RWPE2 (cell line): ENCODE results near the gene DDX17.

ENCODE experiments used
- ATAC-seq: fragments of 200-7000 bp; cut with Tn5 transposase; 3 replicates; pipeline ENCODE4 v1.9.1; 2021; ENCODE audit warnings: low read depth
- DNase-seq: peaks from one replicate; pipeline ENCODE4 v3.0.0-alpha.2; 2020; ENCODE audit warnings: low spot score
- H3K27ac ChIP-seq: fragments of 450-650 bp; 2 replicates; pipeline ENCODE4 v1.5.1; 2017; ENCODE audit warnings: mild to moderate bottlenecking; ENCODE audit not compliant: poor library complexity, severe bottlenecking
- H3K27me3 ChIP-seq: fragments of 250-450 bp; sonication (Bioruptor Pico); 2 replicates; pipeline ENCODE4 v1.5.1; 2021; ENCODE audit warnings: mild to moderate bottlenecking, moderate library complexity; ENCODE audit not compliant: insufficient read depth, poor library complexity, severe bottlenecking
- H3K36me3 ChIP-seq: fragments of 250-450 bp; sonication (Bioruptor Pico); 2 replicates; pipeline ENCODE4 v1.5.1; 2020; ENCODE audit warnings: low read depth, mild to moderate bottlenecking, moderate library complexity
- H3K4me1 ChIP-seq: fragments of 250-450 bp; sonication (Bioruptor Pico); 2 replicates; pipeline ENCODE4 v1.5.1; 2021; ENCODE audit warnings: mild to moderate bottlenecking, moderate library complexity; ENCODE audit not compliant: insufficient read depth, poor library complexity, severe bottlenecking
- H3K4me3 ChIP-seq: fragments of 250-450 bp; sonication (Bioruptor Pico); 2 replicates; pipeline ENCODE4 v1.5.1; 2021; ENCODE audit warnings: mild to moderate bottlenecking, moderate library complexity; ENCODE audit not compliant: severe bottlenecking
- H3K9me3 ChIP-seq: fragments of 250-450 bp; sonication (Bioruptor Pico); 2 replicates; pipeline ENCODE4 v1.5.1; 2021; ENCODE audit warnings: mild to moderate bottlenecking, moderate library complexity; ENCODE audit not compliant: severe bottlenecking
- TF ChIP-seq, protein P1 (sequence below): fragments of 450-650 bp; IDR thresholded peaks from one replicate; pipeline ENCODE4 v1.5.1; 2017; ENCODE audit warnings: mild to moderate bottlenecking, moderate library complexity; ENCODE audit not compliant: poor library complexity, severe bottlenecking

DDX17 gene

DNA sequence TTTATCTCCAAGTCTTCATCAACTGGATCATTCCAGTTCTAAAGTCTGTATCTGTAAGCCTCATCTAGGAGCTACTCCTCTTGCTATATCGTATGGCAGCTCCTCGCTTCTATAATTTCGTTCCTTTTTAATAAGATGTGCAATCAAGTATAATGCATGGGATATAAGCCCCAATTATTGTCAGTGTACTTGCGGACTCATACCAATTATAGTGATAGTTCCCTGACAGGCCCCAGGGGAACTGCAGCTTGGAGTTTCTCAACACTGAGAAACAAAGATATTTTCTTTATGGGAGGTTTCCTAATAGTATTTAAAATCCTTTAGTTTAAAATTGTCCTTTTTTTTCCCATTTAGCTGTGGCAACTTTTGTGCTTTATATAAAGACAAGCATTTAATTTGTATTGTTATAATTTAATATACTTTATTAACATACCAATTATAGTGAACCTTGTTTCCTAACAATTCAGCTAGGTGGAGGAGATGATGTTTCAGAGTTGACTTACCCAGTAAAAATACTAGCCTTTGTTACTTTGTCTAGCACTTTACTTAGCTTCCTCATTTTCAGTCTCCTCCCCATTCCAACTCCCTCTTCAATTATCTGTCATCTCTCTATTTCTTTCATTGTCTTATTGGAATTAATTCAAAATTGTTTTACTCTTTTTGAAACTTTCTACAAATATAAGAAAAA, 25.3 kb upstream of the DDX17 start:
- H3K27me3 ChIP-seq, result no peaks in the 10 kb centered on the region
- DNase-seq (no peak), ATAC-seq (no peak)
- H3K9me3 ChIP-seq, result no peaks in the 10 kb centered on the region
- H3K4me3 ChIP-seq, result no peak overlapping the region
- TF ChIP-seq, protein P1, sequence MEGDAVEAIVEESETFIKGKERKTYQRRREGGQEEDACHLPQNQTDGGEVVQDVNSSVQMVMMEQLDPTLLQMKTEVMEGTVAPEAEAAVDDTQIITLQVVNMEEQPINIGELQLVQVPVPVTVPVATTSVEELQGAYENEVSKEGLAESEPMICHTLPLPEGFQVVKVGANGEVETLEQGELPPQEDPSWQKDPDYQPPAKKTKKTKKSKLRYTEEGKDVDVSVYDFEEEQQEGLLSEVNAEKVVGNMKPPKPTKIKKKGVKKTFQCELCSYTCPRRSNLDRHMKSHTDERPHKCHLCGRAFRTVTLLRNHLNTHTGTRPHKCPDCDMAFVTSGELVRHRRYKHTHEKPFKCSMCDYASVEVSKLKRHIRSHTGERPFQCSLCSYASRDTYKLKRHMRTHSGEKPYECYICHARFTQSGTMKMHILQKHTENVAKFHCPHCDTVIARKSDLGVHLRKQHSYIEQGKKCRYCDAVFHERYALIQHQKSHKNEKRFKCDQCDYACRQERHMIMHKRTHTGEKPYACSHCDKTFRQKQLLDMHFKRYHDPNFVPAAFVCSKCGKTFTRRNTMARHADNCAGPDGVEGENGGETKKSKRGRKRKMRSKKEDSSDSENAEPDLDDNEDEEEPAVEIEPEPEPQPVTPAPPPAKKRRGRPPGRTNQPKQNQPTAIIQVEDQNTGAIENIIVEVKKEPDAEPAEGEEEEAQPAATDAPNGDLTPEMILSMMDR, result no peak
- H3K36me3 ChIP-seq, result no peaks in the 10 kb centered on the region
- no peaks in the 10 kb centered on the region for H3K4me1 ChIP-seq
- H3K27ac ChIP-seq, result no peak overlapping the region

DNA sequence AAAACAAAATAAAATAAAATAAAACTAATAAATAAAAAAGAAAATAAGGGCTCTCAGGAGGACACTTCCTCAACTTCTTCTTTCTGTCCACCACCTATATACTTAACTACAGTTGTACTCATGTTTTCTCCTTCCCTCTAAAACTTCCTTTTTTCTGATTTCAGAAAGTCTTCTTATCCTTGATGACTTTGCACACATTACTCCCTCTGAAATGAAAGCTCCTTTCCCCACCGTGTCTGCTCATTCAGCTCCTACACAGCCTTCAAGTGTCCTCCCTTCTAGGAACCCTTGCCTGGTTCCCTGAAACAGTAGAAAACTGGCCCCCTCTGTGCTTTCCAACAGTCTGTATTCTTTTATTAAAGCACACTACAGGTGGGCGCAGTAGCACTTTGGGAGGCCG, 18.3 kb upstream of the DDX17 start:
- no peaks in the 10 kb centered on the region for H3K9me3 ChIP-seq
- H3K27me3 ChIP-seq, result no peaks in the 10 kb centered on the region
- H3K4me1 ChIP-seq, result no peaks in the 10 kb centered on the region
- TF ChIP-seq, protein P1, result no peak
- H3K27ac ChIP-seq, result no peak overlapping the region
- DNase-seq, result no peak
- H3K4me3 ChIP-seq, result no peak overlapping the region
- no peaks in the 10 kb centered on the region for H3K36me3 ChIP-seq
- ATAC-seq, result no peak

DNA sequence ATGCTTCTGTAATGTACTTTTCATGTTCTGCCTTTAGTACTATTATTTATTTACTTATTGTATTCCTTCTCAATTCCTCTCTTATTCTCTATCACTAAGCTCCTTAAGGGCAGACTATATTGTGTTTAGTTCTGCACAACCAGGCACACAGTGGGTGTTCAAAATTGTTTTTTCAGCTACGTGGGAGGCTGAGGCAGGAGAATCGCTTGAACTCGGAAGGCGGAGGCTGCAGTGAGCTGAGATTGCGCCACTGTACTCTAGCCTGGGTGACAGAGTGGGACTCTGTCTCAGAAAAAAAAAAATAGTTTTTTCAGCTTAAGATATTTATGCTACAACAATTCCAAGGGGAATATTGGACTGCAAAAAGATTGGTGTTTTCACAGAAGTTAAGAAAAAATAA, 17.4 kb upstream of the DDX17 start:
- no peaks in the 10 kb centered on the region for H3K9me3 ChIP-seq
- no peaks in the 10 kb centered on the region for H3K27me3 ChIP-seq
- no peaks in the 10 kb centered on the region for H3K4me1 ChIP-seq
- H3K36me3 ChIP-seq, result no peaks in the 10 kb centered on the region
- H3K27ac ChIP-seq, result no peak overlapping the region
- ATAC-seq, result no peak
- TF ChIP-seq, protein P1, result no peak
- DNase-seq, result no peak
- no peak overlapping the region for H3K4me3 ChIP-seq

DNA sequence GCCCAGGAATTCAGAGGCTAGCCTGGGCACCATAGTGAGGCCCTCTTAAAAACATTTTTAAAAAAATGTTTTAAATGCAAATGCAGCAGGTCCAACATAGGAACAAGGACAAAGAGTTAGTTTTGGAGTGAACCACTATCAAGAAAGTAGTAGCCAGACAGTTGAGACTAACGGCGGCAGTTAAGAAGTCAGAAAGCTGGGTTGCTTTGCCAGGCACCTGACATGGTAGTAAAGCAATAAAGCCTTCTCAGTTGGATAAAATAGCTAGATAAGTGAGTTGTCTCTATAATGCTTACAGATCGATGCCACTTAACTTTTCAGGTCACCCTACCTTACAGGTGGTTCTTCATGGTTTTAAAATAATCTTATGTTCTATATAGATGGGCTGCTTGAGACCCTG, 16.9 kb upstream of the DDX17 start:
- DNase-seq (no peak), ATAC-seq (no peak)
- TF ChIP-seq, protein P1, result no peak

DNA sequence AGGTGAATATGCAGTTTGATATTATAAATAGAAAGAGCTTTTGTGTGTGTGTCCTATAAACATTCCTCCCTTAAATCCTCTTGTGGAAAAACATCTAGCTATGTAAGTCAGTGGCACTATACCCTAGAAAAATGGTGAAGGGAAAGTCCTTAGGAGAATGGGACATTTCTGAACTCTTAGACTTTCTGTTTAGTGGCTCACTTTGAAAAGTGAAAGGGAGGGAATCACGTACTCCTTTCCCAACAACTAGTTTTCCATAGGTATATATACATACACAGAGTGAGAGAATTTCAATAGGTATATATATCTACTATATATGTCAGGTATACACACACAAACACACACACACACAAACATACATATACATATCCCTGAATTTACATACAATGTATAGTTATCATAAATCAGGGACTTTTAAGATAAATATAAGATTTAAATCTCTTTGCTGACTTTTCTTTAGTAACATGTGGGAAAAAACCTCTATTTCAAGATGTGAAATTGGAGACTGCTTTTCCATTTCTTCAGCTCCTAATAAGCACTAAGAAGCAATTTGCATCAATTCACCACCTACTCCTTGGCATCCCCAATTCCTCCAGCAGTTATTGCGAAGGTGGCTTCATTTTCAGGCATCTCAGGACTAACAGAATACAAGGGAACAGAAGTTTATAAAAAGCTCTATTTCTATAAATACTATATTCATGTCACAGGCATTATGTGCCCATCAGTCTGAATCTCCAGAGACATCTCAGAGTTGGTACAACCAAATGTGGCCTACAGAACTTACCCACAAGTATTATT, 13.5 kb upstream of the DDX17 start:
- TF ChIP-seq, protein P1, result no peak
- H3K4me1 ChIP-seq, result no peaks in the 10 kb centered on the region
- ATAC-seq, result no peak
- no peak for DNase-seq
- H3K27me3 ChIP-seq, result no peaks in the 10 kb centered on the region
- no peak overlapping the region for H3K4me3 ChIP-seq
- no peaks in the 10 kb centered on the region for H3K9me3 ChIP-seq
- H3K36me3 ChIP-seq, result no peaks in the 10 kb centered on the region
- H3K27ac ChIP-seq, result no peak overlapping the region

More for the DNA sequence above, 16.9 kb upstream of the DDX17 start:
- Histone ChIP-seq H3K4me1 (no peaks in the 10 kb centered on the region), H3K27me3 (no peaks in the 10 kb centered on the region), H3K36me3 (no peaks in the 10 kb centered on the region), H3K9me3 (no peaks in the 10 kb centered on the region), H3K4me3 (no peak overlapping the region), H3K27ac (no peak overlapping the region)
